GM19351 (cell line): ENCODE measurements around the gene DNAAF1.
"Not testable (repeated sequence)": the region's sequence is repeated elsewhere in the genome, so short reads cannot be mapped to it uniquely, and the experiment has no call there.

Source experiments
- ATAC-seq: cut with Tn5 transposase; IDR thresholded peaks from one replicate; pipeline ENCODE4 v1.9.1; 2021; ENCODE audit warnings: mild to moderate bottlenecking, moderate library complexity; ENCODE audit not compliant: unreplicated experiment

Gene DNAAF1

GRCh38 chr16:84144859-84145639 lies at the start of gene DNAAF1, which contains the start of gene HSDL1:
TSS of gene DNAAF1 (plus strand) at chr16:84145308. CDS start at chr16:84145441, 133 bp downstream.
TSS of gene HSDL1 (minus strand) at chr16:84145177. CDS start at chr16:84131321, 13,856 bp downstream.
- peak; percentile 83 for ATAC-seq

- no peak for ATAC-seq
Observed at GRCh38 chr16:84095466-84095865, 49.6 kb upstream of the DNAAF1 start.

GRCh38 chr16:84096447-84097005 lies 48.6 kb upstream of the DNAAF1 start:
- ATAC-seq, result no peak

DNA sequence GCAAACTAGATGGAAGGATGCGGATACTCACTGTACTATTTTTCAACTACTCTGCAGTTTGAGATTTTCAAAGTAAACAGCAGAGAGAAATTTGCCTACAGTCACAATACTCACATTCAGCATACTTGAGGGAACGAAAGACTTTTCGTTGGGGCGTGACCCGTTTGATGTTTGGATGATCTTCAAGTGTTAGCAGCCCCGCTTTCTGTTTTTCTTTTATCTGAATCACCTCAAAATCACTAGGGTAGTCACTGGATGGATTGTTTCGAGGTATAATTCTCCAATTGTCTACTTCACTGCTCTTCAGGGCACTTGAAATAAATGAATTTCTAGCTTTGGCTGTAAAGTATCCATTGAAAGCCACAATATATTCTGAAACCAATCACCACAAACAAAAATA lies 46.2 kb upstream of the DNAAF1 start:
- ATAC-seq, result no peak

DNA sequence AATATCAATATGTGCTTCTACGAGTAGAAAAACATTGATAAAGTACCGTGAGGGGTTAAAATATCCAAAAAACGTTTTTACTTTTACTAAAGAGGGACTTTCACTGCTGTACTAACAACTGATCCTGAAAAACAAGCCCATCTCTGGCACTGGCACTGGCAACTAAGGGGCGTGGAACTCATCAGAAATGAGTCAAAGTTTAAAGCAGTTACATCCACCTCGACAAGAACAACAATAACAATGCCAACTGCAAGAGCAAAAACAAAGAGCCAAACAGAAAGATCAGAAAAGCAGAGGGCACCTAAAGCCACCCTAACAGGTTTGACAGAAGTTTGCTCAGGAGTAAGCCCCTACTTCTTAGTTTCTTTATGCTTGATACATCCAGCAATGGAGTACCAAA lies 41.4 kb upstream of the DNAAF1 start:
- no peak for ATAC-seq

DNA sequence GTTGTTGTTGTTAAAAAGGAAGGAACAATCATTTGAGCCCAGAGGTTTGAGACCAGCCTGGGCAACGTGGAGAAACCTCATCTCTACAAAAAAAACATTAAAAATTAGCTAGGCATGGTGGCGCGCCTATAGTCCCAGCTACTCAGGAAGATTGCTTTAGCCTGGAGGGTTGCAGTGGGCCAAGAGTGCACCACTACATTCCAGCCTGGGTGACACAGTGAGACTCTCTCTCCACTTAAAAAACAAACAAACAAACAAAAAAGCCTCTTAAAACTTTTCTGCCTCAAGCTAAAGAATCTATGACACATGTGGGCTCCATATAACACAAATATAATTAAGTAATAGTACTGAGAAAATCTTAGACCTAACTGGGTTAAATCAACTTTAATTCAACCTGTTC lies 40.9 kb upstream of the DNAAF1 start:
- no peak for ATAC-seq

GRCh38 chr16:84105301-84105815 lies 39.8 kb upstream of the DNAAF1 start:
- no peak for ATAC-seq

DNA sequence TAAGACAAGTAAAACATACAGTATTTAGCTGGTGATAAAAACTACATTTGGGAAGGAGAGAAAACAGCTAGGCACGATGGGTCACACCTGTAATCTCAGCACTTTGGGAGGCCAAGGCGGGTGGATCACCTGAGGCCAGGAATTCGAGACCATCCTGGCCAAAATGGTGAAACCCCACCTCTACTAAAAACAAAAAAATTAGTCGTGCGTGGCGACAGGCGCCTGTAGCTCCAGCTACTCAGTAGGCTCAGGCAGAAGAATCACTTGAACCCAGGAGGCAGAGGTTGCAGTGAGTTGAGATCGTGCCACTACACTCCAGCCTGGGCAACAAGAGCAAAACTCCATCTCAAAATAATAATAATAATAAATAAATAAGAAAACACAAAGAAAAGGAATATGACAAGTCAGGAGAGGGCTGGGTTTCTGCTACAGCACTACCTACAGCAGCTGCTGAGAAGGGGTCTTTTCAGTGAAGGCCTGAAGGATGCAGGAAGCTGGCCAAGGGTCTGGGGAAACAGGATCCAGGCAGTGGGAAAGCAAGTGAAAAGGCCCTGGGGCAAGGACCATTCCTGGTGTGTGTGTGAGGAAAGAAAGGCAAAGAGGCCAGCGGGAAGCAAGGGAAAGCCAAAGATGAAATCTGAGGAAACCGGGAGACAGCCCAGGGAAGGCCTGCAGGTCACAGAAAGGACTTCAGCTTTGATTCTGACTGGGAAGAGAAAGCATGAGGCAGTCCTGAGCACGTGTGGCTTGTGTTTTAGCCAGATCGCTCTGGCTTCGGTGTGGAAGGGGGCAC lies 39.0 kb upstream of the DNAAF1 start:
- no peak for ATAC-seq

- no peak for ATAC-seq
Observed at GRCh38 chr16:84107921-84108320, 37.2 kb upstream of the DNAAF1 start.

DNA sequence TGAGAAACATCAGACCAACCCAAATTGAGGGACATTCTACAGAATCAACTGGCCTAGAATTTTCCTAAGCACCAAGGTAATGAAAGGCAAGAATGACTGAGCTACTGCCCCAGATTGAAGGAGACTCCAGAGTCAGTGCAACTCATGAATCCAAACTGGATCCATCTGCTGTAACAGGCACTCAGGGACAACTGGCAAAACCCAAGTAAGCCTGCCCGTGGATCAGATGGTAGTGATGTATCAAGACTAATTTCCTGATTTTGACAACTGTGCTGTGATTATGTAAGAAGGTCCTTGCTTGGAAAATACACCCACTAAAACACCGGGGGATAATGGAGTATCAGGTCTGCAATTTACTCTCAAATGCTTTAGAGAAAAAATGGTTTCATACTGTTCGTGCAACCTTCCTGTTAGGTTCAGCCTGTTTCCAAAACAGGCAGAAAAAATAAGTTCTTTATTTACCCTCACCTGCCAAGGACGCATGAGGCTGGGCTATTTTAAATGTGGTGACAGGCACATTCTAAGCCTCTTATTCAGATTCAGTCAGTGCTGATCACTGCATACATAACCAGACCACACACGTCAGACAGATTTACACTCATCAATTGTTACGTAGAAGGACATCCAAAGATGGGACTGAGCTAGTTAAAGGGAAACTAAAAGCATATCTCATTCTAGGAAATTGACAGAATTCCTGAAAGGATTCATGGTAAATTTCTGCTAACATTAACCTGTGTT lies 35.3 kb upstream of the DNAAF1 start:
- ATAC-seq, result no peak

DNA sequence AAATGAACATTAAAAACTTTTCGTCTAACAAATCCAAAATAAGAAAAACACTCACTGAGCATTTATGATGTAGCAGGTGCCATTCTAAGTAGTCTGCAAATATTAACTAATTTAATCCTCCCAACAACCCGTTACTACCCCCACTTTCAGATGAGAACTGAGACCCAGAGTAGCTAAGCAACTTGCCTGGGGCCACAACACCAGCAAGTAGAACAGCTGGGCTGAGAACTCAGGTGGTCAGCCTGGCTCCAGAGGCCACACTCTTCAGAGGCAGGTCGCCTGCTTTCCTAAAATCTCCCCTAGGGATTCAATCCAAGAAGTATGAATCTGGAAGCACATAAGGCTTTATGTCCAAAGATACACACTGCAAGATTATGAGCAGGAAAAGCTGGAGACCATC lies 34.6 kb upstream of the DNAAF1 start:
- no peak for ATAC-seq

DNA sequence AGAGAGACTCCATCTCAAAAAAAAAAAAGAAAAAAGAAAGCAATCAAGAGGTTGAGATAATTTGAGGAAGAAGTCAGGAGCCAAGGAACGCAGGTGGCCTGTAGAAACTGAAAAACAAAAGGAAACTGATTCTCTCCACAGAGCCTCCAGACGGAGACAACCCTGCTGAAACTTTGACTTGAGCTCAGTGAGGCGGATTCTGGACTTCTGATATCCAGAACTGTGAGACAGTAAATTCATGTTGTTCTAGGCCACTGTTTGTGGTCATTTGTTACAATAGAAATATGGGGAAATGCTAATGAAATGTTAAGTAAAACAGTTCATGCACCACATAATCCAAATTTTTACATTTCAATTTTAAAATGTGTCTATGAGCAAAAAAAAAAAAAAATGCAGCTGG lies 33.6 kb upstream of the DNAAF1 start:
- no peak for ATAC-seq

DNA sequence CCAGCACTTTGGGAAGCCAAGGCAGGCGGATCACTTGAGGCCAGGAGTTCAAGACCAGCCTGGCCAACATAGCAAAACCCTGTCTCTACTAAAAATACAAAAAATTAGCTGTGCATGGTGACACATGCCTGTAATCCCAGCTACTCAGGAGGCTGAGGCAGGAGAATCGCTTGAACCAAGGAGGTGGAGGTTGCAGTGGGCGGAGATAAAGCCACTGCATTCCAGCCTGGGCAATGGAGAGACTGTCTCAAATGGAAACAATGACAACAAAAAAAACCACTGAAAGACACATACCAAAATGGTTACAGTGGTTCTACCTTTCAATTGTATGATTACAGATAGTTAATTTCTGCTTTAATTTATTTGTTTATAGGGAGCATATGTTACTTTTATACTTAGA lies 33.2 kb upstream of the DNAAF1 start:
- not testable (repeated sequence) for ATAC-seq

GRCh38 chr16:84115919-84116719 lies 29.0 kb upstream of the DNAAF1 start:
- ATAC-seq, result peak; percentile 41

DNA sequence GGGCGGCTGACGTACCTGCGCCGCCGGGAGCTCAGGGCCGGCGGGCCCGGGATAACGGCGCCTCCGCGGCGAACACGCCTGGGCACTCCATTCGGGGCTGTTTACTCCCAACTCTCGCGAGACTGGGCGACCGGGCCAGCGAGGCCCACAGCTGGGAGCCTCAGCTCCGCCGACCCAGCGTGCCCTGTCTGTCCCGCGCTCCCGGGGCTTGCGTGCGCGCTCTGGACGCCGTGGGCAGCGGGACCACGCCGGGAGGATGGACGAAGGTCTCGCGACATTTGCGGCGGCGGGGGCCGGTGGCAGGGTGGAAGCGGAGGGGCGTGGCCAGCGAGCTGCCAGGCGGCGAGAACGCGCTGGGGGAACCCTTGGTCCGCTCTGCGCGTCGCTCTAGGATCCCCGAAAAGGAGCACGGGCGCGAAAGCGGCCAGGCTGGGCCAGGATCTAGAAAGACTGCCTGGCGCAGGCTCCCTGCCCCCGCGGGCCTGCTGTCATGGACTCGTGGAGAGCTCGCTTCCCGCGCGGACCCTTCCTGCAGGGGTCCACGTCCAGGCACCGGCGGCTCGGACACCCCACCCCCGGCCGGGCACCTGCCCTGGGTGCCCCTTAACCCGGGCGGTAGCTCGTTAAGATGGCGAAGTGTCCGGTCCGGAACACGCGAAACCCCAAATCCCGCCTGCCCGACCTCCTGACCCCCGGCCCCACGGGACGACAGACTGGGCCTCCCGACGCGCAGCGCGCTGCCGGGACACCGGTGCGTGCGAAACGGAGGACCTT lies 28.2 kb upstream of the DNAAF1 start, which contains the start of gene MBTPS1:
Gene MBTPS1 (minus strand): TSS at position 223 of the 774 bp plus-strand sequence. CDS start 15,159 bp downstream, outside the sequence.
- ATAC-seq, result peak; percentile 92

DNA sequence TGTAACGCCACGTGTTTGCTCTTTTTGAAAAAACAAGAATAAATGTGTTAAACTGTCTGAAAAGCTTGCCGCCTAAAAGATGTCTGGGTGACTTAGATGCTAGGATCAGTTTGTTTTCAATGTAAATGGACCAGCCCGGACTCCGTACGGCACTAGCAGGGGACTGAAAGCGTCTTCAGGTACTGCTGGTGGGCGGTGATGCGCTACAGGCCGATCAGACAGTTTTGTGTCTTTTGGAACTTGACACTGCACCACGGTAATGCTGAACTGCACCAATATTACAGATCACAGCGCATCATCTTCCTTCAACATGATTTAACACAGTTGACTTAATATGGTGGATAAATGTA lies 27.6 kb upstream of the DNAAF1 start:
- ATAC-seq, result no peak

DNA sequence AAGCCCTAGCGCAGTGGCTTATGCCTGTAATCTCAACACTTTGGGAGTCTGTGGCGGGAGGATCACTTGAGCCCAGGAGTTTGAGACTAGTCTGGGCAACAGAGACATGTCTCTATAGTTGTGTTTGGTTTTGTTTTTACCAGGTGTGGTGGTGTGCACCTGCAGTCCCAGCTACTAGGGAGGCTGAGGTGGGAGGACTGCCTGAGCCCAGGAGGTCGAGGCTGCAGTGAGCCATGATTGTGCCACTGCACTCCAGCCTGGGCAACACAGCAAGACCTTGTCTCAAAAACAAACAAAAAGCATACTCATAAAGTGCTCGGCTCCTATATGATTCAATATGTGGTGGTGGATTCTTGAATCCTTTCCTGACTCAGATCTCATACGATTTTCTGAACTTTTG lies 26.8 kb upstream of the DNAAF1 start:
- ATAC-seq, result not testable (repeated sequence)

DNA sequence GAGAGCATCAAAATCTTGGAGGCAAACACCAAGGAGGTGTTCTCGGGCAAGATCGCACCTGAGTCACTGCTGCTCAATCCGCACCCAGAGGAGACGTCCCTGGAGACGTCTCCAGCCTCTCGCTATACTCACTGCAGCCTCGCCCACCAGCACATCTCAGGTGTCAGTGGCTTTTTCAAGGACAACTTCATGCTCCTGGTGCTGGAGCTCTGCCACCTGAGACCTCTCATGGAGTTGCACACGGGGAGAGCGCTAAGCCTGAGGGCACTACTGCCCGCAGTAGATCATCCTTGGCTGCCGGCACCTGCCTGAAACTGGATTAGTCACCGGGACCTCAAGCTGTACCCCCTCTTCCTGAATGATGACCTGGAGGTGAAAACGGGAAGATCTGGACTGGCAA lies 25.7 kb upstream of the DNAAF1 start:
- ATAC-seq, result no peak

DNA sequence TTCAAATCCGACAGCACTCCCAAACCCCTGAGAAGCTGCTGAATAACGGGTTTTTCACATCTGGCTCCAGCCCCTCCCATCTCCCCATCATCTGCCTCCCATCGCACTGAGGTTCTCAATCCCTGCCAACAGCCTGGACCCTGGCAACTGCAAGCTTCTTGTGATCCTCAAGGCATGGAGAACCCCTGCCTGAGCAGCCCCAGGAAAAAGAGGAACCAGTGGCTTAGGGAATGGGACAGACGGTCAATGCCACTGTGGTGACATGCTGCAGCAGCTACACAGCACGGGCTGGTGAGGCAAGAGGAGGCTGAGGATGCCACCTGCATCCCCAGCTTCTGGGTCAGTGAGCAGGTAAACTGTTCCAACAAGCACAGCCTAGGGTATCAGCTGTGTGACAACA lies 25.1 kb upstream of the DNAAF1 start:
- ATAC-seq, result no peak
